ENCODE results near the gene LRRC71. TPM values are rescaled to one million over a fixed set of nuclear protein-coding genes. Genes with fewer than 3 reads are reported as not detected.

LRRC71 gene
- total RNA-seq, 1 experiment from 2014 or later, result not detected

- Mint-ChIP-seq H3K4me3 (ENCODE audit: low read depth, unreplicated experiment) (no peak overlapping the region), H3K27ac (ENCODE audit: unreplicated experiment) (no peak overlapping the region), H3K9me3 (ENCODE audit: low read depth, unreplicated experiment) (no peaks in the 10 kb centered on the region), H3K4me1 (ENCODE audit: low read depth, unreplicated experiment) (peaks cover under 1% of the 10 kb centered on the region), H3K36me3 (ENCODE audit: insufficient read depth, unreplicated experiment) (peaks cover 2% of the 10 kb centered on the region), H3K27me3 (ENCODE audit: unreplicated experiment) (no peaks in the 10 kb centered on the region)
- no peak for DNase-seq
- BruUV-seq (replicated peaks), result no TSS peak
- no peak for TF ChIP-seq CTCF (IDR thresholded peaks at IDR 0.05; ENCODE audit: unreplicated experiment)
- intact Hi-C loops (cut with micrococcal nuclease; ENCODE audit: unreplicated experiment), result no loop called here
- CTCF ChIA-PET, result no interaction called here
These were observed 43.2 kb downstream of the LRRC71 start for GRCh38 chr1:156963621-156964020.

GRCh38 chr1:156964441-156964840, 44.0 kb downstream of the LRRC71 start:
- BruUV-seq (replicated peaks), result no TSS peak
- TF ChIP-seq CTCF (IDR thresholded peaks at IDR 0.05; ENCODE audit: unreplicated experiment), result no peak
- CTCF ChIA-PET, result no interaction called here
- Mint-ChIP-seq H3K4me3 (ENCODE audit: low read depth, unreplicated experiment) (no peak overlapping the region), H3K4me1 (ENCODE audit: low read depth, unreplicated experiment) (no peaks in the 10 kb centered on the region), H3K27ac (ENCODE audit: unreplicated experiment) (no peak overlapping the region), H3K36me3 (ENCODE audit: insufficient read depth, unreplicated experiment) (no peaks in the 10 kb centered on the region), H3K9me3 (ENCODE audit: low read depth, unreplicated experiment) (no peaks in the 10 kb centered on the region), H3K27me3 (ENCODE audit: unreplicated experiment) (no peaks in the 10 kb centered on the region)
- no peak for DNase-seq
- intact Hi-C loops (cut with micrococcal nuclease; ENCODE audit: unreplicated experiment), result no loop called here

- no peaks in the 10 kb centered on the region for H3K9me3 Mint-ChIP-seq (ENCODE audit: low read depth, unreplicated experiment)
- H3K4me1 Mint-ChIP-seq (ENCODE audit: low read depth, unreplicated experiment), result no peaks in the 10 kb centered on the region
- TF ChIP-seq CTCF (IDR thresholded peaks at IDR 0.05; ENCODE audit: unreplicated experiment), result no peak
- H3K4me3 Mint-ChIP-seq (ENCODE audit: low read depth, unreplicated experiment), result no peak overlapping the region
- no peaks in the 10 kb centered on the region for H3K36me3 Mint-ChIP-seq (ENCODE audit: insufficient read depth, unreplicated experiment)
- H3K27ac Mint-ChIP-seq (ENCODE audit: unreplicated experiment), result no peak overlapping the region
- DNase-seq, result no peak
- CTCF ChIA-PET, result no interaction called here
- intact Hi-C loops (cut with micrococcal nuclease; ENCODE audit: unreplicated experiment), result no loop called here
- BruUV-seq (replicated peaks), result no TSS peak
- no peaks in the 10 kb centered on the region for H3K27me3 Mint-ChIP-seq (ENCODE audit: unreplicated experiment)
These were observed 49.1 kb downstream of the LRRC71 start for GRCh38 chr1:156969496-156969895.

GRCh38 chr1:156970017-156970416, 49.6 kb downstream of the LRRC71 start:
- intact Hi-C loops (cut with micrococcal nuclease; ENCODE audit: unreplicated experiment), result no loop called here
- BruUV-seq (replicated peaks), result no TSS peak
- no peak for TF ChIP-seq CTCF (IDR thresholded peaks at IDR 0.05; ENCODE audit: unreplicated experiment)
- Mint-ChIP-seq H3K4me1 (ENCODE audit: low read depth, unreplicated experiment) (no peaks in the 10 kb centered on the region), H3K27me3 (ENCODE audit: unreplicated experiment) (no peaks in the 10 kb centered on the region), H3K27ac (ENCODE audit: unreplicated experiment) (no peak overlapping the region), H3K4me3 (ENCODE audit: low read depth, unreplicated experiment) (no peak overlapping the region), H3K9me3 (ENCODE audit: low read depth, unreplicated experiment) (no peaks in the 10 kb centered on the region), H3K36me3 (ENCODE audit: insufficient read depth, unreplicated experiment) (no peaks in the 10 kb centered on the region)
- no peak for DNase-seq
- CTCF ChIA-PET, result interaction anchor here (1.2 kb wide), 1 partner anchor 104 kb away, joined by 3 read pairs; no protein-coding TSS in a partner anchor

All from Calu3 (cell line).